ENCODE measurements around the gene EIF4EBP2.

GRCh38 chr10:70378122-70378521 is 25.8 kb upstream of the EIF4EBP2 start:
- TF ChIP-seq USF2 (CRISPR knock-in tag; IDR thresholded peaks at IDR 0.05) (no peak), CTCF (IDR thresholded peaks at IDR 0.05) (no peak), JAZF1 (CRISPR knock-in tag; IDR thresholded peaks at IDR 0.05) (no peak), FOXK1 (CRISPR knock-in tag; IDR thresholded peaks at IDR 0.05) (no peak), TCF7 (CRISPR knock-in tag; IDR thresholded peaks at IDR 0.05; ENCODE audit: low read depth) (no peak)
- TF ChIP-seq, protein P1, sequence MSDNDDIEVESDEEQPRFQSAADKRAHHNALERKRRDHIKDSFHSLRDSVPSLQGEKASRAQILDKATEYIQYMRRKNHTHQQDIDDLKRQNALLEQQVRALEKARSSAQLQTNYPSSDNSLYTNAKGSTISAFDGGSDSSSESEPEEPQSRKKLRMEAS (CRISPR knock-in tag; IDR thresholded peaks at IDR 0.05) = no peak
